GM19025 (cell line): ENCODE measurements around the gene PRMT7.

ENCODE experiments used
- ATAC-seq: cut with Tn5 transposase; IDR thresholded peaks from one replicate; pipeline ENCODE4 v1.9.1; 2021; ENCODE audit warnings: mild to moderate bottlenecking, low read depth, moderate library complexity; ENCODE audit not compliant: unreplicated experiment

The PRMT7 gene

GRCh38 chr16:68360547-68360946 lies 49.7 kb downstream of the PRMT7 start:
- ATAC-seq, result no peak

- ATAC-seq, result no peak
These were observed 50.1 kb downstream of the PRMT7 start for GRCh38 chr16:68360956-68361355.

GRCh38 chr16:68361485-68361884 lies 50.7 kb downstream of the PRMT7 start:
- no peak for ATAC-seq

GRCh38 chr16:68362262-68362913 lies 51.6 kb downstream of the PRMT7 start:
- ATAC-seq, result no peak

- no peak for ATAC-seq
These were observed 52.3 kb downstream of the PRMT7 start for GRCh38 chr16:68362947-68363657.

GRCh38 chr16:68363658-68364521 lies 53.1 kb downstream of the PRMT7 start:
- ATAC-seq, result no peak

- ATAC-seq, result no peak
These were observed 53.8 kb downstream of the PRMT7 start for GRCh38 chr16:68364561-68364998.

GRCh38 chr16:68365167-68365817 lies 54.5 kb downstream of the PRMT7 start:
- no peak for ATAC-seq

- ATAC-seq, result no peak
These were observed 55.2 kb downstream of the PRMT7 start for GRCh38 chr16:68366062-68366461.

- no peak for ATAC-seq
These were observed 56.2 kb downstream of the PRMT7 start for GRCh38 chr16:68367030-68367429.

- ATAC-seq, result no peak
These were observed 56.6 kb downstream of the PRMT7 start for GRCh38 chr16:68367440-68367839.

- no peak for ATAC-seq
These were observed 57.1 kb downstream of the PRMT7 start for GRCh38 chr16:68367891-68368290.

GRCh38 chr16:68368301-68368888 lies 57.6 kb downstream of the PRMT7 start:
- no peak for ATAC-seq

GRCh38 chr16:68369168-68369567 lies 58.3 kb downstream of the PRMT7 start:
- ATAC-seq, result no peak

- ATAC-seq, result peak; percentile 51
These were observed 59.1 kb downstream of the PRMT7 start for GRCh38 chr16:68369697-68370580.

- ATAC-seq, result no peak
These were observed 59.9 kb downstream of the PRMT7 start for GRCh38 chr16:68370581-68371275.

- no peak for ATAC-seq
These were observed 60.4 kb downstream of the PRMT7 start for GRCh38 chr16:68371276-68371651.

GRCh38 chr16:68371706-68372380 lies 61.0 kb downstream of the PRMT7 start:
- ATAC-seq, result no peak
